K562 (cell line): Measurements from ENCODE around the gene FAM151A. TPM values are rescaled to one million over a fixed set of nuclear protein-coding genes. Genes with fewer than 3 reads are reported as not detected.

ENCODE experiments used
- ATAC-seq: fragments of 200-7000 bp; cut with Tn5 transposase; 3 replicates; pipeline ENCODE4 v1.9.1; 2020; ENCODE audit warnings: moderate library complexity
- BruUV-seq: library from RNA; stranded (reverse); fragments of 400-500 nt; replicated peaks from 2 replicates; lab custom pipeline; 2021; lab: Mats Ljungman, UMichigan
- CTCF ChIA-PET: fragments of 300-600 bp; formaldehyde crosslinking; extraction: SDS; loops from one replicate; lab custom pipeline; 2021; ENCODE audit warnings: low intra/inter-chr PET ratio; lab: Yijun Ruan, JAX
- POLR2A ChIA-PET: fragments of 300-600, 350-650 bp; sonication (Branson Sonifier 250); formaldehyde crosslinking; extraction: SDS; loops from one replicate; lab custom pipeline; 2021; ENCODE audit warnings: antibody characterized with exemption, inconsistent platforms; lab: Yijun Ruan, JAX
- DNase-seq, 4 experiments: peaks; one replicate each; pipeline versions ENCODE4 v3.0.0 to v3.0.0-alpha.2; 2011 to 2018; ENCODE audit warnings: low spot score in 3 of 4, mixed read lengths in 3 of 4; ENCODE audit errors: extremely low read depth in 1 of 4
- FAIRE-seq: peaks from 2 replicates; lab custom pipeline; 2011; peaks lifted over from hg19 to GRCh38; lab: Jason Lieb, UNC
- H2AFZ ChIP-seq: 2 replicates; pipeline ENCODE4 v1.6.0; 2011; ENCODE audit warnings: low read depth, low read length, control low read depth, inconsistent platforms
- H3K27ac ChIP-seq: fragments of 200-600 bp; 3 replicates; pipeline ENCODE4 v1.8.0; 2011; ENCODE audit warnings: low read depth, mild to moderate bottlenecking, control low read depth, inconsistent platforms, low read length, moderate library complexity, mixed read lengths; ENCODE audit errors: extremely low read depth
- H3K27me3 ChIP-seq, 2 experiments: fragments of 300-600 bp in 1 of 2; 2 replicates in 1 of 2; 3 replicates in 1 of 2; pipeline versions ENCODE4 v1.6.0 to v1.8.0; 2011; ENCODE audit warnings: inconsistent platforms in 2 of 2, low read length in 2 of 2, mild to moderate bottlenecking in 1 of 2, mixed read lengths in 1 of 2, moderate library complexity in 1 of 2; ENCODE audit not compliant: control insufficient read depth in 2 of 2, insufficient read depth in 2 of 2
- H3K36me3 ChIP-seq: fragments of 300-600 bp; 3 replicates; pipeline ENCODE4 v1.8.0; 2011; ENCODE audit warnings: mild to moderate bottlenecking, low read length, inconsistent platforms; ENCODE audit not compliant: control insufficient read depth, insufficient read depth
- H3K4me1 ChIP-seq, 2 experiments: fragments of 200-600 bp in 1 of 2; replicated peaks in 1 of 2; 2 replicates in 1 of 2; 3 replicates in 1 of 2; pipeline versions ENCODE4 v1.5.1 to v1.8.0; 2011; ENCODE audit warnings: inconsistent platforms in 2 of 2, low read length in 2 of 2, mild to moderate bottlenecking in 1 of 2, mixed read lengths in 1 of 2, moderate library complexity in 1 of 2; ENCODE audit not compliant: control insufficient read depth in 2 of 2, insufficient read depth in 2 of 2
- H3K4me2 ChIP-seq: 2 replicates; pipeline ENCODE4 v1.6.1; 2011; ENCODE audit warnings: low read length, control low read depth, inconsistent platforms, mixed read lengths; ENCODE audit not compliant: insufficient read depth
- H3K4me3 ChIP-seq: fragments of 200-600 bp; sonication (generic), shearing (Covaris generic); 2 replicates; pipeline ENCODE4 v1.5.1; 2016; ENCODE audit warnings: control low read depth, inconsistent platforms
- H3K79me2 ChIP-seq: fragments of 200-600 bp; 3 replicates; pipeline ENCODE4 v1.8.0; 2011; ENCODE audit warnings: low read length, inconsistent platforms; ENCODE audit not compliant: control insufficient read depth, insufficient read depth
- H3K9ac ChIP-seq, 2 experiments: 2 replicates each; pipeline versions ENCODE4 v1.6.0 to v1.6.1; 2011; ENCODE audit warnings: low read depth in 2 of 2, low read length in 2 of 2, control low read depth in 1 of 2, inconsistent platforms in 1 of 2, mild to moderate bottlenecking in 1 of 2, mixed read lengths in 1 of 2; ENCODE audit not compliant: insufficient read depth in 1 of 2
- H3K9me1 ChIP-seq: one replicate; pipeline ENCODE4 v1.6.0; 2011; ENCODE audit warnings: inconsistent platforms, mild to moderate bottlenecking, low read length, moderate library complexity; ENCODE audit not compliant: control insufficient read depth, insufficient read depth
- H3K9me3 ChIP-seq: replicated peaks from 2 replicates; pipeline ENCODE4 v1.5.1; 2011; ENCODE audit warnings: low read depth, low read length, inconsistent platforms; ENCODE audit not compliant: control insufficient read depth, insufficient read depth
- H4K20me1 ChIP-seq: replicated peaks from 2 replicates; pipeline ENCODE4 v1.6.1; 2011; ENCODE audit warnings: low read length, inconsistent platforms, mixed read lengths; ENCODE audit not compliant: control insufficient read depth, insufficient read depth
- HDAC6 ChIP-seq: IDR thresholded peaks from 2 replicates; pipeline ENCODE4 v1.6.1; 2012; ENCODE audit warnings: low read depth, mild to moderate bottlenecking, control low read depth, inconsistent platforms, low read length, moderate library complexity
- NRF1 ChIP-seq, 2 experiments: fragments of 450-650 bp; IDR thresholded peaks in 1 of 2; conservative IDR thresholded peaks in 1 of 2; 2 replicates each; pipeline ENCODE4 v1.6.1; 2014; ENCODE audit warnings: mild to moderate bottlenecking in 2 of 2
- SMARCB1 ChIP-seq: IDR thresholded peaks from 2 replicates; pipeline ENCODE4 v1.6.1; 2011; ENCODE audit warnings: improper control_type of control experiment, low read depth; ENCODE audit not compliant: insufficient read length
- ZNF121 ChIP-seq: sonication (generic); formaldehyde crosslinking; conservative IDR thresholded peaks from 2 replicates; pipeline ENCODE4 v1.8.0; 2022; ENCODE audit warnings: missing genetic modification reagents
- WGBS: fragments of 100-300 bp; shearing (Covaris generic); methylation state at CpG from one replicate; pipeline ENCODE4 v1.1.6; 2016; ENCODE audit warnings: low coverage, mixed read lengths; ENCODE audit not compliant: insufficient coverage; ENCODE audit errors: missing lambda C conversion rate; 5-methylcytosine and 5-hydroxymethylcytosine counted together
- in situ Hi-C: fragments of 300-500 bp; cut with MboI; formaldehyde crosslinking; loops from 4 replicates; pipeline ENCODE4 v1.15.0; 2018; ENCODE audit warnings: inconsistent platforms, mixed read lengths
- intact Hi-C: fragments of 100-400 bp; cut with micrococcal nuclease; formaldehyde crosslinking; loops from 2 replicates; pipeline ENCODE4 v1.14.2; 2022
- polyA plus RNA-seq, 8 experiments: library from polyadenylated mRNA; depleted of rRNA in 4 of 8; stranded (reverse) in 5 of 8; unstranded in 3 of 8; fragments of >200 nt; fragmentation: Nextera tagmentation in 2 of 8; fragmentation: Illumina TruSeq in 1 of 8; extraction: Ambion mirVana in 2 of 8; extraction: Trizol in 1 of 8; gene quantifications; 2 replicates each; pipeline versions ENCODE4 v1.2.1 to v1.2.3, GENCODE V29; 2011 to 2014; ENCODE audit warnings: inconsistent platforms in 1 of 8, missing spikeins in 1 of 8
- total RNA-seq, 7 experiments: library from RNA; depleted of rRNA in 6 of 7; stranded (reverse); fragments of >200 nt in 6 of 7; fragmentation: Illumina TruSeq in 2 of 7; extraction: Trizol in 2 of 7; gene quantifications; 2 replicates each; pipeline versions ENCODE4 v1.2.1 to v1.2.3, GENCODE V29; 2011 to 2021; ENCODE audit warnings: low replicate concordance in 1 of 7

FAM151A gene
- total and polyA plus RNA-seq, 9 of the 15 experiments (the other 6 are each of a cell fraction or from before 2014, with no cell fraction given): not detected

DNA sequence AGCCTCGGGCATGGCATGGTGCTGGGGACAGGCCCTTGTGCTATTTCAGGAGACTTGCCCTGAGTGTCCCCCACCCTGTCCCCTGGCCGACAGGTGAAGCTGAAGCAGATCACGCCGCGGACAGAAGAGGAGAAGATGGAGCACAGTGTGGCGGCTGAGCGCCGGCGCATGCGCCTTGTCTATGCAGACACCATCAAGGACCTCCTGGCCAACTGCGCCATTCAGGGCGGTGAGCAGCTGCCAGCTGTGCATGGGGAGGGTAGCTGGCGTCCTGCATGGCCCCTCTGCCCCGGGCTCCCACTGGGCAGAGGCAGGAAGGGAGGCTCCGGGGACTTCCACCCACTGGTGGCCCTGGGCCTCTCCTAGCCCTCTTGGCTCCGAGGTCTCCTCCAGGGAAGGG, 28.9 kb downstream of the FAM151A start:
- H3K27ac ChIP-seq: no peak overlapping the region
- no peaks in the 10 kb centered on the region for H3K79me2 ChIP-seq
- no peak for FAIRE-seq
- no peak overlapping the region for H2AFZ ChIP-seq
- POLR2A ChIA-PET: interaction anchor here (0.7 to 1.9 kb wide), 3 partner anchors 10 to 30 kb away, joined by 3 to 6 read pairs (median 3); no protein-coding TSS in a partner anchor
- in situ Hi-C loops (no loop called here), intact Hi-C loops (no loop called here)
- WGBS: 23% methylated on average over 16 of the region's 16 CpGs
- BruUV-seq: no TSS peak
- H4K20me1 ChIP-seq: no peaks in the 10 kb centered on the region
- no peaks in the 10 kb centered on the region for H3K36me3 ChIP-seq
- H3K4me1 ChIP-seq: peaks cover 0 to 5% of the 10 kb centered on the region in 2 experiments; a peak in 1 of 5 replicates
- TF ChIP-seq SMARCB1: no peak
- TF ChIP-seq NRF1 (conservative IDR thresholded peaks at IDR 0.05 in 1 of 2, IDR thresholded peaks at IDR 0.05 in 1 of 2): peak; percentile 47 to 64; a peak in 3 of 4 replicates
- no peak overlapping the region for H3K4me3 ChIP-seq
- peak overlapping the region in 1 of 2 experiments; percentile 63; a peak in 2 of 4 replicates for H3K9ac ChIP-seq
- no peaks in the 10 kb centered on the region for H3K9me1 ChIP-seq
- no peaks in the 10 kb centered on the region for H3K9me3 ChIP-seq
- no peak overlapping the region for H3K4me2 ChIP-seq
- DNase-seq: no peak
- ATAC-seq: no peak
- H3K27me3 ChIP-seq: peaks cover 7 to 29% of the 10 kb centered on the region in 2 experiments; a peak in 4 of 5 replicates
- CTCF ChIA-PET: interaction anchor here (0.6 kb wide), 1 partner anchor 157 kb away, joined by 3 read pairs; no protein-coding TSS in a partner anchor

DNA sequence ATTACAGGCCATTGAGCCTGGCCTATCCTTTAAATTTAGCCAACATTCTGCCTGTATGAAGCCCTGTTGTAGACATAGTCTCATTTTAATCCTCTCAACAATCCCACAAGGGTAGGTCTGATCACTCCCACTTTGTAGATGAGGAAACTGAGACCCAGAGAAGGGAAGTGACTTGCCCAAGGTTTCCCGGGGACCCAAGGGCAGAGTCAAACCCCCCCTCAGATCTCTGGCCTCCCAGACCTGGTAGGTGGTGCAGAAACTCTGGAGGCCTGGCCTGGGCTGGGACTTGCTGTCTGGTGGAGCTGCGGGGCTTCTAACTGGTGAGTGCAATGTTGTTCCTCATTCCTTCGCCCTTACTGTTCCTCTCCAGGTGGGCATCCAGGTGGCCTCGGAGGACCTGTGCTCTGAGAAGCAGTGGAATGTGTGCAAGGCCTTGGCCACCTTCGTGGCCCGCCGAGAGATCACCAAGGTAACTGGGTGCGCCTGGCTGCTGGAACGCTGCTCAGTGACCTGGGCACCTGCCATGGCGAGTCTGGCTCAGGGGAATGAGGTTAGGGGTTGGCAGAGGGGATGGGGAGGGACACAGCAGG, 29.7 kb downstream of the FAM151A start:
- no peak overlapping the region for H3K27ac ChIP-seq
- CTCF ChIA-PET: no interaction called here
- H3K4me2 ChIP-seq: no peak overlapping the region
- in situ Hi-C loops: no loop called here
- H3K9ac ChIP-seq: no peak overlapping the region
- H3K79me2 ChIP-seq: no peaks in the 10 kb centered on the region
- H3K36me3 ChIP-seq: no peaks in the 10 kb centered on the region
- WGBS: 3% methylated on average over 10 of the region's 10 CpGs
- peaks cover 0 to 5% of the 10 kb centered on the region in 2 experiments; a peak in 1 of 5 replicates for H3K4me1 ChIP-seq
- H3K9me3 ChIP-seq: no peaks in the 10 kb centered on the region
- DNase-seq: no peak
- H3K27me3 ChIP-seq: peaks cover 4 to 26% of the 10 kb centered on the region in 2 experiments; a peak in 4 of 5 replicates
- no peak for TF ChIP-seq HDAC6
- TF ChIP-seq ZNF121: peak; percentile 69
- TF ChIP-seq, all 486 proteins: peak for 1
- no TSS peak for BruUV-seq
- no peaks in the 10 kb centered on the region for H3K9me1 ChIP-seq
- no peak for ATAC-seq
- H4K20me1 ChIP-seq: no peaks in the 10 kb centered on the region
- FAIRE-seq: no peak
- intact Hi-C loops: no loop called here
- no peak overlapping the region for H3K4me3 ChIP-seq
- POLR2A ChIA-PET: interaction anchor here (1.1 to 1.4 kb wide), 2 partner anchors 10 to 14 kb away, joined by 3 to 8 read pairs; no protein-coding TSS in a partner anchor
- no peak overlapping the region for H2AFZ ChIP-seq
